HCT116 (cell line): ENCODE measurements around the gene FOXL2NB. TPM values are rescaled to one million over a fixed set of nuclear protein-coding genes. Genes with fewer than 3 reads are reported as not detected.

Source experiments
- ATAC-seq: fragments of 200-7000 bp; cut with Tn5 transposase; 2 replicates; pipeline ENCODE4 v1.9.1; 2020; ENCODE audit warnings: mild to moderate bottlenecking, moderate library complexity
- BruUV-seq: library from RNA; stranded (reverse); fragments of 400-500 nt; replicated peaks from 2 replicates; lab custom pipeline; 2021; lab: Mats Ljungman, UMichigan
- CTCF ChIA-PET: fragments of 300-600 bp; sonication (Branson Sonifier 250); formaldehyde crosslinking; loops from one replicate; lab custom pipeline; 2021; ENCODE audit warnings: antibody characterized with exemption; lab: Charles Lee
- POLR2A ChIA-PET: fragments of 300-600, 350-600 bp; sonication (Branson Sonifier 250); formaldehyde crosslinking; loops from one replicate; lab custom pipeline; 2021; ENCODE audit warnings: antibody characterized with exemption; lab: Charles Lee
- RAD21 ChIA-PET, 2 experiments: fragments of 300-600 bp; sonication (Branson Sonifier 250); formaldehyde crosslinking; loops; one replicate each; lab custom pipeline; 2023; ENCODE audit warnings: low total read pairs in 2 of 2; ENCODE audit not compliant: uncharacterized antibody in 2 of 2, unreplicated experiment in 2 of 2, low non-redundant PET in 1 of 2; lab: Charles Lee
- DNase-seq: peaks from one replicate; pipeline ENCODE4 v3.0.0-alpha.2; 2010; ENCODE audit warnings: low read depth, low spot score
- H2AFZ ChIP-seq: fragments of 200-600 bp; shearing (Covaris generic), sonication (generic); 2 replicates; pipeline ENCODE4 v1.6.1; 2017; ENCODE audit warnings: low read depth, mixed run types, mixed read lengths, antibody characterized with exemption, low read length; ENCODE audit not compliant: poor library complexity, severe bottlenecking
- H3K27ac ChIP-seq: 2 replicates; pipeline ENCODE4 v1.5.1; 2012; ENCODE audit warnings: low read depth, low read length
- H3K27me3 ChIP-seq: fragments of 200-600 bp; sonication (generic); 2 replicates; pipeline ENCODE4 v1.6.1; 2016; ENCODE audit warnings: mixed run types, low read length, mixed read lengths; ENCODE audit not compliant: insufficient read depth
- H3K36me3 ChIP-seq, 2 experiments: fragments of 200-500 bp in 1 of 2; fragments of 200-600 bp in 1 of 2; sonication (Bioruptor generic) in 1 of 2; sonication (generic) in 1 of 2; 2 replicates each; pipeline versions ENCODE4 v1.5.1 to v1.6.1; 2014 to 2016; ENCODE audit warnings: low read length in 2 of 2, inconsistent platforms in 1 of 2, mixed read lengths in 1 of 2, mixed run types in 1 of 2; ENCODE audit not compliant: insufficient read depth in 2 of 2, control insufficient read depth in 1 of 2
- H3K4me1 ChIP-seq, 2 experiments: fragments of 200-600 bp in 1 of 2; sonication (generic) in 1 of 2; 2 replicates each; pipeline versions ENCODE4 v1.5.1 to v1.6.1; 2012 to 2017; ENCODE audit warnings: low read length in 2 of 2, inconsistent platforms in 1 of 2, mild to moderate bottlenecking in 1 of 2, mixed read lengths in 1 of 2, mixed run types in 1 of 2, moderate library complexity in 1 of 2; ENCODE audit not compliant: insufficient read depth in 2 of 2, control insufficient read depth in 1 of 2
- H3K4me2 ChIP-seq: fragments of 200-600 bp; sonication (generic); 2 replicates; pipeline ENCODE4 v1.6.1; 2017; ENCODE audit warnings: mixed run types, low read length, mixed read lengths
- H3K4me3 ChIP-seq, 2 experiments: fragments of 200-600 bp in 1 of 2; sonication (generic) in 1 of 2; replicated peaks in 1 of 2; 2 replicates each; pipeline ENCODE4 v1.5.1; 2011 to 2016; ENCODE audit warnings: low read length in 2 of 2, control low read depth in 1 of 2, low read depth in 1 of 2, mild to moderate bottlenecking in 1 of 2, mixed read lengths in 1 of 2, mixed run types in 1 of 2
- H3K79me2 ChIP-seq: fragments of 200-600 bp; sonication (generic); 2 replicates; pipeline ENCODE4 v1.6.1; 2017; ENCODE audit warnings: mild to moderate bottlenecking, mixed run types, low read length, moderate library complexity, mixed read lengths; ENCODE audit not compliant: insufficient read depth
- H3K9ac ChIP-seq: fragments of 200-600 bp; sonication (generic); 2 replicates; pipeline ENCODE4 v1.6.1; 2016; ENCODE audit warnings: low read length, mixed read lengths
- H3K9me2 ChIP-seq: fragments of 200-600 bp; sonication (generic), shearing (Covaris generic); 2 replicates; pipeline ENCODE4 v1.6.1; 2017; ENCODE audit warnings: mixed run types, mild to moderate bottlenecking, moderate library complexity; ENCODE audit not compliant: insufficient read depth
- H3K9me3 ChIP-seq, 2 experiments: fragments of 200-500 bp in 1 of 2; fragments of 200-600 bp in 1 of 2; sonication (Bioruptor generic) in 1 of 2; sonication (generic) in 1 of 2; 2 replicates each; pipeline ENCODE4 v1.6.1; 2014 to 2017; ENCODE audit warnings: low read length in 2 of 2, mixed read lengths in 2 of 2, inconsistent platforms in 1 of 2, low read depth in 1 of 2, mild to moderate bottlenecking in 1 of 2, mixed run types in 1 of 2, moderate library complexity in 1 of 2; ENCODE audit not compliant: control insufficient read depth in 1 of 2, insufficient read depth in 1 of 2
- H4K20me1 ChIP-seq: fragments of 200-600 bp; sonication (generic), shearing (Covaris generic); 2 replicates; pipeline ENCODE4 v1.6.1; 2017; ENCODE audit warnings: mixed run types, mild to moderate bottlenecking, moderate library complexity; ENCODE audit not compliant: insufficient read depth
- CBX3 ChIP-seq: IDR thresholded peaks from 2 replicates; pipeline ENCODE4 v1.6.1; 2012; ENCODE audit warnings: low read depth
- EZH2 ChIP-seq: fragments of 200-600 bp; sonication (generic); IDR thresholded peaks from 2 replicates; pipeline ENCODE4 v1.6.1; 2017; ENCODE audit warnings: antibody characterized with exemption, mixed run types
- EZH2phosphoT487 ChIP-seq: fragments of 200-600 bp; IDR thresholded peaks from 2 replicates; pipeline ENCODE4 v1.6.1; 2018; ENCODE audit warnings: antibody characterized with exemption, borderline replicate concordance
- JUND ChIP-seq: IDR thresholded peaks from 2 replicates; pipeline ENCODE4 v1.6.1; 2012
- POLR2AphosphoS5 ChIP-seq: IDR thresholded peaks from 2 replicates; pipeline ENCODE4 v1.6.1; 2011; ENCODE audit warnings: mild to moderate bottlenecking, low read depth, low read length, moderate library complexity
- RAD21 ChIP-seq: IDR thresholded peaks from 2 replicates; pipeline ENCODE4 v1.6.1; 2012; ENCODE audit warnings: low read depth, mild to moderate bottlenecking
- REST ChIP-seq: IDR thresholded peaks from 2 replicates; pipeline ENCODE4 v1.6.1; 2012; ENCODE audit warnings: low read depth
- SIN3A ChIP-seq: IDR thresholded peaks from 2 replicates; pipeline ENCODE4 v1.6.1; 2012; ENCODE audit warnings: low read depth
- SP1 ChIP-seq: IDR thresholded peaks from 2 replicates; pipeline ENCODE4 v1.6.1; 2012; ENCODE audit warnings: low read depth
- TCF7L2 ChIP-seq: IDR thresholded peaks from 2 replicates; pipeline ENCODE4 v1.7.0; 2011; ENCODE audit warnings: borderline replicate concordance, inconsistent platforms; ENCODE audit not compliant: insufficient read depth, insufficient read length; ENCODE audit errors: extremely low read depth
- YY1 ChIP-seq: IDR thresholded peaks from 2 replicates; pipeline ENCODE4 v1.6.1; 2011; ENCODE audit warnings: low read length, low read depth, moderate library complexity, mild to moderate bottlenecking; ENCODE audit not compliant: insufficient replicate concordance; ENCODE audit errors: extremely low read depth
- intact Hi-C: fragments of 100-400 bp; cut with micrococcal nuclease; formaldehyde crosslinking; loops from 2 replicates; pipeline ENCODE4 v1.10.0; 2022
- total RNA-seq: library from RNA; stranded (reverse); gene quantifications from one replicate; pipeline ENCODE4 v1.2.1, GENCODE V29; 2021; ENCODE audit not compliant: unreplicated experiment
- TF ChIP-seq, protein P1 (sequence below): IDR thresholded peaks from 2 replicates; pipeline ENCODE4 v1.6.1; 2012

Gene FOXL2NB
- total RNA-seq, 1 experiment from 2014 or later: 0.93 TPM

DNA sequence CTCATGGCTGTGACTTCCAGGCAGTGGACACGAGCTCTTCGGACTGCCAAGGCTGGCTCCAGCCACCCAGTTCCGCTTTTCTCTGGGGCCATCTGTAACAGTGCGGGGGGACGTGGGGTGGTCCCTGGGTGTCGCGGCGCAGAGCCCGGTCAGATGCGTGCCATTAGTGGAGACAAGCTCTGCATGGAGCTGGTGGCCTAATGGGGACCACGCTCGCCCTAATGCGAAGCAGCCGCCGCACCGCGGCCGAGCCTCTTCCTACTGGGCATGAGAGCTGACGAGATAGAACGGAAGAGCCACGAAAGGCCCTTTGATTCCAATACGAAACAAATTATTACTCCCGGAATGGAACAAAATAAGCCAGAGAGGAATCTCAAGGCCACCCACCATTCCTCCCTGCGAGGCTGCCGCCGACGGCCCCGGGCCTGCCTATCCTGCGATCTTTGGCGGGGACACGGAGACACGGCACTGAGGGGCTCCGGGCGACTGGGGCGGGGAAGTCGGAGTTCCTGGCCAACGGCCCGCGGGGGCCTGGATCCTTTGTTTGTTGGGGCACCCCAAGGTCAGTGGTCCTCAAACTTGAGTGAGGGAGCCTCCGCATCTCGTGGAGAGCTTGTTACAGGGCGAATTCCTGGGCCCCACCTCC is 18.2 kb upstream of the FOXL2NB start:
- Histone ChIP-seq H3K9me3 (no peaks in the 10 kb centered on the region), H4K20me1 (no peaks in the 10 kb centered on the region), H3K4me2 (no peak overlapping the region), H3K4me1 (no peaks in the 10 kb centered on the region), H2AFZ (no peak overlapping the region), H3K9ac (no peak overlapping the region), H3K9me2 (no peaks in the 10 kb centered on the region), H3K36me3 (no peaks in the 10 kb centered on the region), H3K79me2 (no peaks in the 10 kb centered on the region), H3K4me3 (no peak overlapping the region), H3K27me3 (no peaks in the 10 kb centered on the region), H3K27ac (no peak overlapping the region)
- ChIA-PET RAD21 (no interaction called here), POLR2A (interaction anchor here (0.5 kb wide), 1 partner anchor 14 kb away, joined by 3 read pairs; no protein-coding TSS in a partner anchor), CTCF (no interaction called here)
- DNase-seq (no peak), ATAC-seq (no peak)
- intact Hi-C loops: no loop called here
- no TSS peak for BruUV-seq
- TF ChIP-seq CBX3 (no peak), EZH2 (no peak), EZH2phosphoT487 (no peak), RAD21 (no peak), YY1 (no peak), SP1 (no peak), POLR2AphosphoS5 (no peak)
- TF ChIP-seq, protein P1, sequence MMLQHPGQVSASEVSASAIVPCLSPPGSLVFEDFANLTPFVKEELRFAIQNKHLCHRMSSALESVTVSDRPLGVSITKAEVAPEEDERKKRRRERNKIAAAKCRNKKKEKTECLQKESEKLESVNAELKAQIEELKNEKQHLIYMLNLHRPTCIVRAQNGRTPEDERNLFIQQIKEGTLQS: no peak

GRCh38 chr3:138933068-138933668 is 13.8 kb upstream of the FOXL2NB start:
- Histone ChIP-seq H3K9me2 (no peaks in the 10 kb centered on the region), H3K4me1 (peaks cover 6 to 18% of the 10 kb centered on the region in 2 experiments; a peak in 3 of 4 replicates), H3K4me3 (no peak overlapping the region), H3K9ac (no peak overlapping the region), H3K36me3 (no peaks in the 10 kb centered on the region), H3K27me3 (no peaks in the 10 kb centered on the region), H3K9me3 (no peaks in the 10 kb centered on the region), H3K4me2 (no peak overlapping the region), H4K20me1 (no peaks in the 10 kb centered on the region), H2AFZ (no peak overlapping the region), H3K27ac (no peak overlapping the region), H3K79me2 (no peaks in the 10 kb centered on the region)
- CTCF ChIA-PET: interaction anchor here (1.0 to 5.7 kb wide), 5 partner anchors 11 to 234 kb away, joined by 3 to 82 read pairs (median 15); no protein-coding TSS in a partner anchor
- POLR2A ChIA-PET: interaction anchor here (1.5 to 2.4 kb wide), 2 partner anchors 9 to 339 kb away, joined by 3 to 7 read pairs; partner anchors contain the start of gene CEP70
- no TSS peak for BruUV-seq
- DNase-seq (no peak), ATAC-seq (no peak)
- RAD21 ChIA-PET: no interaction called here
- intact Hi-C loops: no loop called here
- TF ChIP-seq EZH2: no peak
- TF ChIP-seq EZH2phosphoT487: no peak
- TF ChIP-seq TCF7L2: no peak
- TF ChIP-seq, protein P1: no peak
- no peak for TF ChIP-seq REST
- TF ChIP-seq SP1: no peak
- no peak for TF ChIP-seq SIN3A
- TF ChIP-seq CBX3: no peak
- TF ChIP-seq JUND: no peak
